WERI-Rb-1 (cell line): ENCODE data around the gene MFAP4.

ENCODE experiments used
- DNase-seq: peaks from one replicate; pipeline ENCODE4 v3.0.0-alpha.2; 2020
- H3K27ac ChIP-seq: fragments of 250-450 bp; sonication (Bioruptor Pico); 2 replicates; pipeline ENCODE4 v1.5.1; 2020; ENCODE audit warnings: mild to moderate bottlenecking, moderate library complexity
- H3K27me3 ChIP-seq: fragments of 250-450 bp; sonication (Bioruptor Pico); 2 replicates; pipeline ENCODE4 v1.5.1; 2021; ENCODE audit warnings: mild to moderate bottlenecking, low read depth, moderate library complexity; ENCODE audit not compliant: insufficient read depth, severe bottlenecking
- H3K36me3 ChIP-seq: fragments of 250-450 bp; sonication (Bioruptor Pico); 2 replicates; pipeline ENCODE4 v1.5.1; 2020; ENCODE audit warnings: mild to moderate bottlenecking, moderate library complexity
- H3K4me3 ChIP-seq: 2 replicates; pipeline ENCODE4 v1.5.1; 2011; ENCODE audit warnings: low read depth, mild to moderate bottlenecking, control low read depth, low read length
- H3K9me3 ChIP-seq: fragments of 250-450 bp; sonication (Bioruptor Pico); 2 replicates; pipeline ENCODE4 v1.5.1; 2021; ENCODE audit warnings: mild to moderate bottlenecking, moderate library complexity; ENCODE audit not compliant: severe bottlenecking
- CTCF ChIP-seq: IDR thresholded peaks from 2 replicates; pipeline ENCODE4 v1.5.1; 2011; ENCODE audit warnings: low read depth, mild to moderate bottlenecking, control low read depth, inconsistent platforms, low read length

Gene MFAP4

GRCh38 chr17:19424934-19425868 is 38.2 kb upstream of the MFAP4 start:
- TF ChIP-seq CTCF, result no peak
- Histone ChIP-seq H3K27ac (no peak overlapping the region), H3K36me3 (no peaks in the 10 kb centered on the region), H3K27me3 (no peaks in the 10 kb centered on the region), H3K9me3 (peaks cover 5% of the 10 kb centered on the region), H3K4me3 (no peak overlapping the region)
- DNase-seq, result no peak

- TF ChIP-seq CTCF, result no peak
- H3K9me3 ChIP-seq, result peaks cover 5% of the 10 kb centered on the region
- no peak for DNase-seq
- H3K4me3 ChIP-seq, result no peak overlapping the region
- H3K36me3 ChIP-seq, result no peaks in the 10 kb centered on the region
- H3K27ac ChIP-seq, result no peak overlapping the region
- H3K27me3 ChIP-seq, result no peaks in the 10 kb centered on the region
Measured at GRCh38 chr17:19421926-19422325, 34.9 kb upstream of the MFAP4 start.

- H3K9me3 ChIP-seq, result peaks cover 4% of the 10 kb centered on the region
- no peak for DNase-seq
- no peaks in the 10 kb centered on the region for H3K36me3 ChIP-seq
- TF ChIP-seq CTCF, result no peak
- H3K4me3 ChIP-seq, result no peak overlapping the region
- no peaks in the 10 kb centered on the region for H3K27me3 ChIP-seq
- H3K27ac ChIP-seq, result no peak overlapping the region
Measured at GRCh38 chr17:19421219-19421618, 34.2 kb upstream of the MFAP4 start.

- Histone ChIP-seq H3K27me3 (no peaks in the 10 kb centered on the region), H3K4me3 (no peak overlapping the region), H3K27ac (no peak overlapping the region), H3K36me3 (no peaks in the 10 kb centered on the region), H3K9me3 (no peaks in the 10 kb centered on the region)
- TF ChIP-seq CTCF, result no peak
- DNase-seq, result no peak
Measured at GRCh38 chr17:19418251-19418992, 31.4 kb upstream of the MFAP4 start.

- Histone ChIP-seq H3K4me3 (no peak overlapping the region), H3K36me3 (no peaks in the 10 kb centered on the region), H3K27ac (no peak overlapping the region), H3K9me3 (no peaks in the 10 kb centered on the region), H3K27me3 (no peaks in the 10 kb centered on the region)
- DNase-seq, result no peak
- TF ChIP-seq CTCF, result no peak
Measured at GRCh38 chr17:19417611-19418010, 30.6 kb upstream of the MFAP4 start.
